Activated T-cell treated with anti-CD3 and anti-CD28 coated beads for 4 hours (primary cell): ENCODE results near the gene NEDD4L.
"Not testable (repeated sequence)": the region's sequence is repeated elsewhere in the genome, so short reads cannot be mapped to it uniquely, and the experiment has no call there.

Source experiments
- DNase-seq: peaks from one replicate; pipeline ENCODE4 v3.0.0-alpha.2; 2020

The NEDD4L gene

GRCh38 chr18:58249712-58250111 is 205.7 kb downstream of the NEDD4L start:
- DNase-seq = no peak

GRCh38 chr18:58251416-58251815 is 207.4 kb downstream of the NEDD4L start:
- no peak for DNase-seq

GRCh38 chr18:58252166-58252565 is 208.1 kb downstream of the NEDD4L start:
- no peak for DNase-seq

GRCh38 chr18:58253318-58253717 is 209.3 kb downstream of the NEDD4L start:
- DNase-seq = no peak

GRCh38 chr18:58253871-58254270 is 209.8 kb downstream of the NEDD4L start:
- DNase-seq = no peak

- no peak for DNase-seq
Observed at GRCh38 chr18:58254873-58255511, 211.0 kb downstream of the NEDD4L start.

GRCh38 chr18:58255701-58256311 is 211.8 kb downstream of the NEDD4L start:
- no peak for DNase-seq

- DNase-seq = no peak
Observed at GRCh38 chr18:58256316-58257080, 212.5 kb downstream of the NEDD4L start.

- no peak for DNase-seq
Observed at GRCh38 chr18:58257461-58257860, 213.4 kb downstream of the NEDD4L start.

- no peak for DNase-seq
Observed at GRCh38 chr18:58258692-58259342, 214.8 kb downstream of the NEDD4L start.

GRCh38 chr18:58263055-58263957 is 219.3 kb downstream of the NEDD4L start:
- no peak for DNase-seq

- DNase-seq = no peak
Observed at GRCh38 chr18:58264075-58264474, 220.0 kb downstream of the NEDD4L start.

GRCh38 chr18:58264840-58265239 is 220.8 kb downstream of the NEDD4L start:
- DNase-seq = no peak

- not testable (repeated sequence) for DNase-seq
Observed at GRCh38 chr18:58265489-58265888, 221.5 kb downstream of the NEDD4L start.

- no peak for DNase-seq
Observed at GRCh38 chr18:58266291-58266690, 222.3 kb downstream of the NEDD4L start.

- no peak for DNase-seq
Observed at GRCh38 chr18:58267493-58267892, 223.5 kb downstream of the NEDD4L start.

- DNase-seq = no peak
Observed at GRCh38 chr18:58268849-58269248, 224.8 kb downstream of the NEDD4L start.

GRCh38 chr18:58269931-58270330 is 225.9 kb downstream of the NEDD4L start:
- DNase-seq = no peak

- DNase-seq = no peak
Observed at GRCh38 chr18:58270396-58270795, 226.4 kb downstream of the NEDD4L start.

GRCh38 chr18:58271770-58272169 is 227.7 kb downstream of the NEDD4L start:
- no peak for DNase-seq

- DNase-seq = no peak
Observed at GRCh38 chr18:58272209-58272608, 228.2 kb downstream of the NEDD4L start.

GRCh38 chr18:58272779-58273435 is 228.9 kb downstream of the NEDD4L start:
- DNase-seq = no peak
